Measurements from ENCODE around the gene G6PD.
A peak's percentile ranks its signal among the peaks of the same experiment; 100 is the strongest.
"Not testable (repeated sequence)": the region's sequence is repeated elsewhere in the genome, so short reads cannot be mapped to it uniquely, and the experiment has no call there.

G6PD gene

GRCh38 chrX:154546354-154547244 is at the start of gene G6PD:
Gene G6PD, minus strand, starts transcription at chrX:154546846. Its CDS starts 691 bp downstream, at chrX:154546155.
- peak; percentile 79 for DNase-seq

- no peak for DNase-seq
Measured at GRCh38 chrX:154595559-154596249, 49.1 kb upstream of the G6PD start.

- no peak for DNase-seq
Measured at GRCh38 chrX:154594491-154594890, 47.8 kb upstream of the G6PD start.

- DNase-seq = no peak
Measured at GRCh38 chrX:154593201-154593600, 46.6 kb upstream of the G6PD start.

- DNase-seq = no peak
Measured at GRCh38 chrX:154592505-154592904, 45.9 kb upstream of the G6PD start.

GRCh38 chrX:154590415-154590814 is 43.8 kb upstream of the G6PD start:
- not testable (repeated sequence) for DNase-seq

- DNase-seq = not testable (repeated sequence)
Measured at GRCh38 chrX:154584585-154585183, 38.0 kb upstream of the G6PD start, which contains the start of gene CTAG1A. Gene CTAG1A, plus strand, starts transcription at chrX:154585133. Its CDS starts 74 bp downstream, at chrX:154585207.

- not testable (repeated sequence) for DNase-seq
Measured at GRCh38 chrX:154582994-154583393, 36.3 kb upstream of the G6PD start.

- DNase-seq = not testable (repeated sequence)
Measured at GRCh38 chrX:154575076-154575475, 28.4 kb upstream of the G6PD start.

GRCh38 chrX:154573061-154573460 is 26.4 kb upstream of the G6PD start:
- DNase-seq = not testable (repeated sequence)

- not testable (repeated sequence) for DNase-seq
Measured at GRCh38 chrX:154570361-154570760, 23.7 kb upstream of the G6PD start.

- DNase-seq = not testable (repeated sequence)
Measured at GRCh38 chrX:154562295-154562694, 15.6 kb upstream of the G6PD start.

GRCh38 chrX:154560326-154560725 is 13.7 kb upstream of the G6PD start:
- DNase-seq = not testable (repeated sequence)

GRCh38 chrX:154558896-154559295 is 12.2 kb upstream of the G6PD start:
- not testable (repeated sequence) for DNase-seq

- not testable (repeated sequence) for DNase-seq
Measured at GRCh38 chrX:154558060-154558690, 11.5 kb upstream of the G6PD start.

GRCh38 chrX:154552112-154552806 is 5.6 kb upstream of the G6PD start:
- not testable (repeated sequence) for DNase-seq

GRCh38 chrX:154549766-154550165 is 3.1 kb upstream of the G6PD start:
- DNase-seq = no peak

- no peak for DNase-seq
Measured at GRCh38 chrX:154548028-154548316, 1.3 kb upstream of the G6PD start.

GRCh38 chrX:154547245-154548027 is 790 bp upstream of the G6PD start, which contains the start of gene IKBKG:
Gene IKBKG, plus strand, starts transcription at chrX:154547620. Its CDS starts 4,383 bp downstream, at chrX:154552003.
- peak; percentile 85 for DNase-seq

GRCh38 chrX:154545673-154546274 is 872 bp downstream of the G6PD start:
- DNase-seq = no peak
